HG03025 (cell line): ENCODE measurements around the gene GRAMD1A.

Source experiments
- ATAC-seq: cut with Tn5 transposase; IDR thresholded peaks from one replicate; pipeline ENCODE4 v1.9.1; 2021; ENCODE audit warnings: mild to moderate bottlenecking, moderate library complexity; ENCODE audit not compliant: unreplicated experiment, low FRiP score

The GRAMD1A gene

GRCh38 chr19:35033067-35034004 is 33.2 kb downstream of the GRAMD1A start:
- no peak for ATAC-seq

- no peak for ATAC-seq
Observed at GRCh38 chr19:35034005-35034502, 33.9 kb downstream of the GRAMD1A start.

GRCh38 chr19:35034588-35035382 is 34.7 kb downstream of the GRAMD1A start:
- ATAC-seq = no peak

GRCh38 chr19:35037716-35038622 is 37.8 kb downstream of the GRAMD1A start:
- ATAC-seq = no peak

- ATAC-seq = no peak
Observed at GRCh38 chr19:35038623-35039512, 38.7 kb downstream of the GRAMD1A start.

- ATAC-seq = no peak
Observed at GRCh38 chr19:35039881-35040825, 40.0 kb downstream of the GRAMD1A start.

- no peak for ATAC-seq
Observed at GRCh38 chr19:35040826-35041547, 40.9 kb downstream of the GRAMD1A start.

- no peak for ATAC-seq
Observed at GRCh38 chr19:35041548-35042055, 41.5 kb downstream of the GRAMD1A start, which contains the start of gene HPN. TSS of gene HPN (plus strand) at chr19:35041721. CDS start at chr19:35042507, 786 bp downstream.

GRCh38 chr19:35042056-35042730 is 42.1 kb downstream of the GRAMD1A start:
- no peak for ATAC-seq

- ATAC-seq = no peak
Observed at GRCh38 chr19:35042954-35043604, 43.0 kb downstream of the GRAMD1A start.

- ATAC-seq = no peak
Observed at GRCh38 chr19:35043906-35044305, 43.8 kb downstream of the GRAMD1A start.

GRCh38 chr19:35044317-35045117 is 44.4 kb downstream of the GRAMD1A start:
- ATAC-seq = no peak

GRCh38 chr19:35045667-35046300 is 45.7 kb downstream of the GRAMD1A start:
- ATAC-seq = no peak

- no peak for ATAC-seq
Observed at GRCh38 chr19:35046461-35046860, 46.3 kb downstream of the GRAMD1A start.

- no peak for ATAC-seq
Observed at GRCh38 chr19:35048911-35049411, 48.8 kb downstream of the GRAMD1A start.
